Chondrocyte (in vitro differentiated cells): Measurements from ENCODE around the gene MINAR2. TPM values are rescaled to one million over a fixed set of nuclear protein-coding genes. Genes with fewer than 3 reads are reported as not detected.

Experiments
- DNase-seq: peaks from one replicate; pipeline ENCODE4 v3.0.0; 2021; ENCODE audit warnings: mixed read lengths, low spot score
- H3K27ac Mint-ChIP-seq: one replicate; pipeline ENCODE4 v1.8.0; 2021; ENCODE audit warnings: mild to moderate bottlenecking, moderate library complexity, mixed read lengths; ENCODE audit not compliant: unreplicated experiment
- H3K27me3 Mint-ChIP-seq: 2 replicates; pipeline ENCODE4 v1.8.0; 2021; ENCODE audit warnings: low read depth, mixed read lengths
- H3K36me3 Mint-ChIP-seq: 2 replicates; pipeline ENCODE4 v1.8.0; 2021; ENCODE audit warnings: low read depth, mixed read lengths
- H3K4me1 Mint-ChIP-seq: 2 replicates; pipeline ENCODE4 v1.8.0; 2021; ENCODE audit warnings: low read depth, mild to moderate bottlenecking, mixed read lengths
- H3K4me3 Mint-ChIP-seq: one replicate; pipeline ENCODE4 v1.8.0; 2021; ENCODE audit warnings: mild to moderate bottlenecking, moderate library complexity, mixed read lengths; ENCODE audit not compliant: unreplicated experiment
- H3K9me3 Mint-ChIP-seq: 2 replicates; pipeline ENCODE4 v1.8.0; 2021; ENCODE audit warnings: low read depth, mixed read lengths
- total RNA-seq: library from RNA; stranded (reverse); gene quantifications from 3 replicates; pipeline ENCODE4 v1.2.1, GENCODE V29; 2021
- TF ChIP-seq, protein P1 (sequence below): fragments of 200-600 bp; sonication (generic); IDR thresholded peaks from 2 replicates; pipeline ENCODE4 v1.5.0; 2021; ENCODE audit warnings: antibody characterized with exemption, mild to moderate bottlenecking, moderate library complexity

Gene MINAR2
- total RNA-seq, 1 donor from 2014 or later = not detected

DNA sequence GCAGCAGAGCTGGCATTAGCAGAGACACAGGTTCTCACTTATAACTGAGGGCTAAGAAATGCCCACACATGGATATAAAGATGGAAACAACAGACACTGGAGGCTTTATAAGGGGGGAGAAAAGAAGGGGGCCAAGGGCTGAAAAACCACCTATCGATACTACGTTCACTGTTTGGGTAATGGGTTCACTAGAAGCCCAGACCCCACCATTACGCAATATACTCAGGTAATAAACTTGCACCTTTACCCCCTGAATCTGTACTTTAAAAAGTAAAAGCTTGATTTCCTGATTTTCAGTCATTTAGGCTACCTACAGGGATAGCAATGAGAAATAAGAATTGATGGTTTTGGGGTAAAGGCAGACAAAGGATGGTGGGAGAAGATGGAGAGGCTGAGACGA is 1.9 kb upstream of the MINAR2 start:
- H3K27ac Mint-ChIP-seq = no peak overlapping the region
- H3K27me3 Mint-ChIP-seq = peaks cover 2% of the 10 kb centered on the region
- H3K4me1 Mint-ChIP-seq = no peaks in the 10 kb centered on the region
- no peak for DNase-seq
- H3K4me3 Mint-ChIP-seq = no peak overlapping the region
- H3K36me3 Mint-ChIP-seq = no peaks in the 10 kb centered on the region
- no peaks in the 10 kb centered on the region for H3K9me3 Mint-ChIP-seq
- TF ChIP-seq, protein P1, sequence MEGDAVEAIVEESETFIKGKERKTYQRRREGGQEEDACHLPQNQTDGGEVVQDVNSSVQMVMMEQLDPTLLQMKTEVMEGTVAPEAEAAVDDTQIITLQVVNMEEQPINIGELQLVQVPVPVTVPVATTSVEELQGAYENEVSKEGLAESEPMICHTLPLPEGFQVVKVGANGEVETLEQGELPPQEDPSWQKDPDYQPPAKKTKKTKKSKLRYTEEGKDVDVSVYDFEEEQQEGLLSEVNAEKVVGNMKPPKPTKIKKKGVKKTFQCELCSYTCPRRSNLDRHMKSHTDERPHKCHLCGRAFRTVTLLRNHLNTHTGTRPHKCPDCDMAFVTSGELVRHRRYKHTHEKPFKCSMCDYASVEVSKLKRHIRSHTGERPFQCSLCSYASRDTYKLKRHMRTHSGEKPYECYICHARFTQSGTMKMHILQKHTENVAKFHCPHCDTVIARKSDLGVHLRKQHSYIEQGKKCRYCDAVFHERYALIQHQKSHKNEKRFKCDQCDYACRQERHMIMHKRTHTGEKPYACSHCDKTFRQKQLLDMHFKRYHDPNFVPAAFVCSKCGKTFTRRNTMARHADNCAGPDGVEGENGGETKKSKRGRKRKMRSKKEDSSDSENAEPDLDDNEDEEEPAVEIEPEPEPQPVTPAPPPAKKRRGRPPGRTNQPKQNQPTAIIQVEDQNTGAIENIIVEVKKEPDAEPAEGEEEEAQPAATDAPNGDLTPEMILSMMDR = no peak

DNA sequence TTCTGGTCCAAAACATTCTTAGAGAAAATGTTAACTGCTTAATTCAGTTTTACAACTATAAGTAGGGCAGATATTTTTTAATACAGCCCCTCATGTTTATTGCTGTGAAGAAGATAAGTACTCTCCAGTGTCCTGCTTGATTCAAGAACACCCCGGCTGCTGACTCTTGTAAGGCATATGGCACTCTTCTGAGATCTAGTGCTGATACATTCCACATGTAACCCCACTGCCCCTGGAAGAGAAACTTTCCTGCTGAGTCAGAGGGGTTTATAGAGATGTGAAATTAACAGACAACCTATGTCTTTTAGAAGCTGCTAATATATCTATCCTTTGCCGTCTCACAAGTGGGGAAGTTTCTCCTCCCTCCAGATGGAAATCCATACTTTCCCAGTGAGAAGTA is 1.0 kb upstream of the MINAR2 start:
- no peaks in the 10 kb centered on the region for H3K36me3 Mint-ChIP-seq
- no peaks in the 10 kb centered on the region for H3K9me3 Mint-ChIP-seq
- TF ChIP-seq, protein P1 = no peak
- no peaks in the 10 kb centered on the region for H3K4me1 Mint-ChIP-seq
- H3K27ac Mint-ChIP-seq = no peak overlapping the region
- H3K4me3 Mint-ChIP-seq = no peak overlapping the region
- DNase-seq = no peak
- H3K27me3 Mint-ChIP-seq = peaks cover 2% of the 10 kb centered on the region

DNA sequence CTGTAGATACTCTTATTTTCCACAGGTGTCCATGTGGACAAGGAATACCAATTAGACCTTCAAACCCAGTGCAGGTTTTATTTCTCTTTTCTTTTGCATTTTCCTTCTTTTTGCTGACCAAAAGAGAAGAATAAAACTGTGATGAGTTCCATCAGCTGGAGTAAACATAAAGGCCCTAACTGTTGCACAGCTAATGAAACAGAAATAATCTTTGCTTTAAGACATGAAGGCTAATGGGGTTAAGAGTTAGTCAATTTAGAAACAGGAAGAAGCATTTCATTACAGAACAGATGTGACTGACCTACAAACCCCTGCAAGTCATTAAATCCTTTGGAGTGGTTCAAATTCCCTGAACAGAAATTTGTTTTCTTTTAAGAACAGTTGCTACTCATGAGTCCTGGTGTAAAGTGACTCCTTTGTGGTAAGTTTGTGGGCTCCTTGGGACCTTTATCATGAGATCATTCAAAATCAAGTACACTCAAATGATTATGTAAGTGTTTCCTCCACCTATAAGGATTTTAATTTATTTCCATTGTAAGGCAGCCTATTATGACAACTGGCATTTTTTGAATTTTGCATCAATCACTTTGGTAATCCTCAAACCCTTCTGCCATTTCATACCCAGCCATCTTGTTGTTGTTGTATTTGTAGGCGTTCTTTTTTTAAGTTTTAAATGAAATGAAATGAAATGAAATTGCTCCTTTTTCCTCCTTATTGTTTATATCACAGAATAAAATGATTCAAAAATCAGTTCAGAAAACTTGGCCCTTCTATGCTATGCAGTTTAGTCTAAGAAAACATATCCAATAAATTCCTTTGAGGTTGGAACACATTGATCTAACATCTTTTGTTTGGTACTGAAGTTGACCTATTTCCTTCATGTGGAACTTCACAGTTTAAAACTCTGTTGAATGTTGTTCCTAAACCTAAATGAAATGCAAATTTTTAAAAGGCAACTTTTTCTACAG is 1.3 kb downstream of the MINAR2 start:
- Mint-ChIP-seq H3K4me3 (no peak overlapping the region), H3K9me3 (no peaks in the 10 kb centered on the region), H3K4me1 (no peaks in the 10 kb centered on the region), H3K27me3 (no peaks in the 10 kb centered on the region), H3K36me3 (no peaks in the 10 kb centered on the region), H3K27ac (no peak overlapping the region)
- DNase-seq = no peak
- TF ChIP-seq, protein P1 = no peak

DNA sequence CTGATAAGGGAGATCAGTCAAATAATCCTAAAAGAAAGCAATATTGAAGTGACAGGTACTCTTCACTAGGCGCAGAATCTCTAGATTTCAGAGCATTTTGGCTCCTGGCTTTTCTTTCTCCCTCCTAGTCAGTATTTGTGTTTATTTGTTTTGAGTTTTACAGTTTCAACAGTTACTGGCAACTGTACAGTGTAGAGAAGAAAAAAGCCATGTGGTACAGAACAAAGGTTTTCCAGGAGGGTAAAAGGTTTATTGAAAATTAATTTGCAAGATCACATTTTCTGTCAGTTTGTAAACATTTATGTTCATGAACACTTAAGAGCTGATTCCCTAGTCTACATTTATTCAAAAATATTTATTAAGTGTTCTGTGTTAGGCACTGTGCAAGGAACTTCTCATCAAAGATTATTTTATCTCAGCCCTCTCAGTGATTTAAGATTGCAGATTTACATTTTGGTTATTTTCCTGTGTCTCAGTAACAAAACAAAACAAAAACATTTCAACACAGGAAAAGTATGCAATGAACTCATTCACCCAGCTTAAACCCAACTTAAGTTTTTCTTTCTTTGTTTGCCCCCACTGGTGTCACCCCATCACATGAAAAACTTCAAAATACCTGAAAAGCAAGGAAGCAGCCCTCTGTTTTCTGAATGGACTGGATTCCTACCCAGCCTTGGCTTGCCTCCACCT is 12.9 kb downstream of the MINAR2 start:
- Mint-ChIP-seq H3K27me3 (no peaks in the 10 kb centered on the region), H3K27ac (no peak overlapping the region)
- DNase-seq = no peak

DNA sequence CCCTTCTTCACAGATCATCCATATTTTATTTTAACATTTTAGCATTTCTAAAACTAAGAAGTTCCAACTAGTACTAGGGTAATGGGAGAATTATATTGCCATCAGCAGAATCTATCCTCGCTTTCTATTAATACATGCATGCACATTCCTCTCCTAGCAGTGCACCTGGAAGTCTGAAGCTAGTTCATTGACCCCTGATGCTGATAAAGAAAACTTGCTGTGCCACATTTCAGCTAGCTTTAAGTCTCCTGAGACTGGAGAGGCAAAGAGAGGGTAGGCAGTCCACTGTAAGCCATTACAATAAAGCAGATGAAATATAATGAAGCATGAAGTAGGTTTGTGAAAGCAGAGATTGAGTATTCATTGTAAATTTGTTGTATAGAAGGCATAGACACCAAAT is 15.8 kb downstream of the MINAR2 start:
- H3K27me3 Mint-ChIP-seq = peaks cover 4% of the 10 kb centered on the region
- DNase-seq = no peak
- H3K9me3 Mint-ChIP-seq = no peaks in the 10 kb centered on the region
- H3K36me3 Mint-ChIP-seq = no peaks in the 10 kb centered on the region
- no peak overlapping the region for H3K27ac Mint-ChIP-seq
- TF ChIP-seq, protein P1 = no peak
- H3K4me3 Mint-ChIP-seq = no peak overlapping the region
- H3K4me1 Mint-ChIP-seq = peaks cover 3% of the 10 kb centered on the region

More for the DNA sequence above, 12.9 kb downstream of the MINAR2 start:
- no peaks in the 10 kb centered on the region for H3K36me3 Mint-ChIP-seq
- peaks cover 6% of the 10 kb centered on the region for H3K9me3 Mint-ChIP-seq
- TF ChIP-seq, protein P1 = no peak
- no peak overlapping the region for H3K4me3 Mint-ChIP-seq
- H3K4me1 Mint-ChIP-seq = no peaks in the 10 kb centered on the region
